ENCODE results near the gene CCNY. TPM values are rescaled to one million over a fixed set of nuclear protein-coding genes. Genes with fewer than 3 reads are reported as not detected.

CCNY gene
- total and polyA plus RNA-seq, 2 of the 13 experiments (the other 11 are each of a cell fraction or from before 2014, with no cell fraction given), result 48.2 to 54.7 TPM

DNA sequence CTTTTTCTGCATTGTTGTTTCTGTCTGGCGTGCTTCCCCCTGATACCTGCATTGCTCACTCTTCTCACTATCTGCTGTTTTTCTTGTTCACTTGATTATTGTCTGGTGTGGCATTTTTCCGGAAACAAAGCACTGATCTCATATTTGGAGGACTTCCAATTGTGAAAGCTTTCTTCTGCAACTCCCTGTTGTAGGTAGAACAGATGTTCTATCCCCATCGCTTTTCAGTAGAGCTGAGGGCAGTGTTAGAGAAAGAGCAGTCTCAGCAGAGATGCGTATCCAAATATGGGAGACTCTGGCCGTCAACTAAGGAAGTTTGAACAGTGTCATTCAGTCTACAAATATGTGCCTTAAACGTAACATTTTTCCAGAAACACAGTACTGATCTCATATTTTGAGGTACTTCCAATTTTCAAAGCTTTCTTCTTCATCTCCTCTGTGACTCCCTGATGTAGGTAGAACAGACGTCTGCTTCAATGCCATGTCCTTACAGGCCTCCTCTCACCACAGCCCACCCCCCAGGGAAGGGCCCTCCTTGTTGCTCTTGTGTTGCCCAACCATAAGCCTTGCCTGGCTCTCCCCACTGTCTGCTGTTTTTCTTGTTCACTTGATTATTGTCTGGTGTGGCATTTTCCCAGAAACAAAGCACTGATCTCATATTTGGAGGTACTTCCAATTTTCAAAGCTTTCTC lies 241.8 kb downstream of the CCNY start:
- no peak overlapping the region for H3K27ac ChIP-seq (ENCODE audit: extremely low read length, insufficient read depth, low read length)
- intact Hi-C loops (cut with micrococcal nuclease; ENCODE audit: unreplicated experiment) (no loop called here), in situ Hi-C loops (cut with HindIII; ENCODE audit: extremely low pct_ligation_motif_present, low pct_unique_long_range_greater_than_20kb) (no loop called here)
- BruUV-seq (replicated peaks), result no TSS peak
- CTCF ChIA-PET (ENCODE audit: low intra/inter-chr PET ratio, low total read pairs), result no interaction called here
- FAIRE-seq (no peak), ATAC-seq (peak; percentile 7; the same call in 1 of the 3 replicates), DNase-seq (ENCODE audit: low spot score) (no peak)
- no peaks in the 10 kb centered on the region for H3K4me1 ChIP-seq (ENCODE audit: insufficient read depth, low read length)
- TF ChIP-seq SP5 (CRISPR knock-in tag; IDR thresholded peaks at IDR 0.05; ENCODE audit: borderline replicate concordance, low read depth), result no peak
- TF ChIP-seq, protein P1, sequence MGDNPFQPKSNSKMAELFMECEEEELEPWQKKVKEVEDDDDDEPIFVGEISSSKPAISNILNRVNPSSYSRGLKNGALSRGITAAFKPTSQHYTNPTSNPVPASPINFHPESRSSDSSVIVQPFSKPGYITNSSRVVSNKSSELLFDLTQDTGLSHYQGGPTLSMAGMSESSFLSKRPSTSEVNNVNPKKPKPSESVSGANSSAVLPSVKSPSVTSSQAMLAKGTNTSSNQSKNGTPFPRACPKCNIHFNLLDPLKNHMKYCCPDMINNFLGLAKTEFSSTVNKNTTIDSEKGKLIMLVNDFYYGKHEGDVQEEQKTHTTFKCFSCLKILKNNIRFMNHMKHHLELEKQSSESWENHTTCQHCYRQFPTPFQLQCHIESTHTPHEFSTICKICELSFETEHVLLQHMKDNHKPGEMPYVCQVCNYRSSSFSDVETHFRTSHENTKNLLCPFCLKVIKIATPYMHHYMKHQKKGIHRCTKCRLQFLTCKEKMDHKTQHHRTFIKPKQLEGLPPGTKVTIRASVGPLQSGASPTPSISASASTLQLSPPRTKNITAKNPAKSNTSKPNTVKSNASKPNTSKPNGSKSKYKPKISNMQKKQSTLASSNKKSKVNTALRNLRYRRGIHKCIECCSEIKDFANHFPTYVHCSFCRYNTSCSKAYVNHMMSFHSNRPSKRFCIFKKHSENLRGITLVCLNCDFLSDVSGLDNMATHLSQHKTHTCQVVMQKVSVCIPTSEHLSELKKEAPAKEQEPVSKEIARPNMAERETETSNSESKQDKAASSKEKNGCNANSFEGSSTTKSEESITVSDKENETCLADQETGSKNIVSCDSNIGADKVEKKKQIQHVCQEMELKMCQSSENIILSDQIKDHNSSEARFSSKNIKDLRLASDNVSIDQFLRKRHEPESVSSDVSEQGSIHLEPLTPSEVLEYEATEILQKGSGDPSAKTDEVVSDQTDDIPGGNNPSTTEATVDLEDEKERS (CRISPR knock-in tag; IDR thresholded peaks at IDR 0.05), result no peak
- TF ChIP-seq YEATS4 (CRISPR knock-in tag; IDR thresholded peaks at IDR 0.05; ENCODE audit: borderline replicate concordance), result no peak
- TF ChIP-seq ZNF441 (CRISPR knock-in tag; IDR thresholded peaks at IDR 0.05; ENCODE audit: borderline replicate concordance), result no peak
- no peak for TF ChIP-seq ZFP62 (CRISPR knock-in tag; IDR thresholded peaks at IDR 0.05)
- TF ChIP-seq ZFP36L2 (CRISPR knock-in tag; IDR thresholded peaks at IDR 0.05), result no peak
- no peak for TF ChIP-seq ZNF629 (CRISPR knock-in tag; conservative IDR thresholded peaks at IDR 0.05)
- no peak for TF ChIP-seq ZBTB3 (CRISPR knock-in tag; IDR thresholded peaks at IDR 0.05; ENCODE audit: borderline replicate concordance, low read depth)
- TF ChIP-seq ZNF547 (CRISPR knock-in tag; IDR thresholded peaks at IDR 0.05), result no peak
- H3K4me2 ChIP-seq (ENCODE audit: low read depth, low read length), result no peak overlapping the region
- H4K20me1 ChIP-seq (ENCODE audit: insufficient read depth, low read length), result no peaks in the 10 kb centered on the region
- H3K9me3 ChIP-seq (ENCODE audit: low read length), result no peaks in the 10 kb centered on the region
- no peaks in the 10 kb centered on the region for H3K79me2 ChIP-seq (ENCODE audit: insufficient read depth, low read length)
- no peak overlapping the region for H3K4me3 ChIP-seq (replicated peaks in 1 of 3; ENCODE audit: insufficient read depth in 1 of 3, low read depth in 2 of 3, low read length in 3 of 3)
- no peaks in the 10 kb centered on the region for H3K27me3 ChIP-seq (ENCODE audit: control insufficient read depth in 1 of 2, insufficient read depth in 2 of 2, low read length in 2 of 2)
- H3K36me3 ChIP-seq (replicated peaks in 1 of 2; ENCODE audit: control insufficient read depth in 1 of 2, insufficient read depth in 2 of 2, low read length in 2 of 2), result no peaks in the 10 kb centered on the region
- POLR2A ChIA-PET, result no interaction called here
- WGBS (ENCODE audit: low lambda C conversion rate), result 64% methylated on average over 6 of the region's 7 CpGs
- H3K9ac ChIP-seq (ENCODE audit: insufficient read depth, low read depth, low read length), result no peak overlapping the region
- no peak overlapping the region for H2AFZ ChIP-seq (ENCODE audit: low read length)

Measured in HepG2 (cell line).